Measurements from ENCODE around the gene GNAZ.

GNAZ gene

DNA sequence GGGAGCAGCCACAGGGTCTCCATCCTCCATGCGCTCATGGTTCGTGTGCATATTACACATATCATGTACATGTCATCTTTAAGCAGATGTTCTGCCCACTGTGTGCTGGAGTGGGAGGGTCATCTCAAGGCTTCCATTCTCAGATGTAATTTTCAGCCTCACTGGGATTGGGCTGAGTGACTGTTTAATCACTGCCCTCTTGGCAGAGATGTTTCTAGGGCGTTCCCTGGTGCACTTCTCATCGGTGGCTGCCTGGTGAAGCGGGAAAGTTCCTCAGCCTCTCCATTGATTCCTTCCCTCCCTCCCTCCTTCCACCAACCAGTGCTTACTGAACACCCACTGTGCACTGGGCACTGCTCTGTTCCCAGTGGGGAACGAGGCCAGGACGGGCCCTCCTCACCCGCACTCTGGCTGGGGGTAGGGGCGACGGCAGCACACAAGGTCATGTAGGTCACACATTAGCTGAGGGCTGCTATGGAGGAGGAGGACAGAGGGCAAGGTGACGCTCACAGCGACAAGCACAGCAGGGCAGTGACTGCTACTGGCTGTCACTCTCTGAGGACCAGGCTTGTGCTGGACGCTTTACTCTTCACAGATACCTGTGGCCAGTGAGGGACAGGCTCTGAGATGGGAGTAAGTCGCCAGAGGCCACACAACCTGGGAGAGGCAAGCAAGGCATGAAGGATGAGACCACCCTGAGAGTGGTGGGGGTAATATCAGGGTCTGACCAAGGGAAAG is 22.9 kb downstream of the GNAZ start:
- no peak for DNase-seq (ENCODE audit: low read depth)

- DNase-seq (ENCODE audit: low read depth): no peak
These were observed 23.9 kb downstream of the GNAZ start for GRCh38 chr22:23094260-23094659.

GRCh38 chr22:23094695-23095681 is 24.7 kb downstream of the GNAZ start:
- no peak for DNase-seq (ENCODE audit: low read depth)

GRCh38 chr22:23095733-23096342 is 25.5 kb downstream of the GNAZ start:
- no peak for DNase-seq (ENCODE audit: low read depth)

DNA sequence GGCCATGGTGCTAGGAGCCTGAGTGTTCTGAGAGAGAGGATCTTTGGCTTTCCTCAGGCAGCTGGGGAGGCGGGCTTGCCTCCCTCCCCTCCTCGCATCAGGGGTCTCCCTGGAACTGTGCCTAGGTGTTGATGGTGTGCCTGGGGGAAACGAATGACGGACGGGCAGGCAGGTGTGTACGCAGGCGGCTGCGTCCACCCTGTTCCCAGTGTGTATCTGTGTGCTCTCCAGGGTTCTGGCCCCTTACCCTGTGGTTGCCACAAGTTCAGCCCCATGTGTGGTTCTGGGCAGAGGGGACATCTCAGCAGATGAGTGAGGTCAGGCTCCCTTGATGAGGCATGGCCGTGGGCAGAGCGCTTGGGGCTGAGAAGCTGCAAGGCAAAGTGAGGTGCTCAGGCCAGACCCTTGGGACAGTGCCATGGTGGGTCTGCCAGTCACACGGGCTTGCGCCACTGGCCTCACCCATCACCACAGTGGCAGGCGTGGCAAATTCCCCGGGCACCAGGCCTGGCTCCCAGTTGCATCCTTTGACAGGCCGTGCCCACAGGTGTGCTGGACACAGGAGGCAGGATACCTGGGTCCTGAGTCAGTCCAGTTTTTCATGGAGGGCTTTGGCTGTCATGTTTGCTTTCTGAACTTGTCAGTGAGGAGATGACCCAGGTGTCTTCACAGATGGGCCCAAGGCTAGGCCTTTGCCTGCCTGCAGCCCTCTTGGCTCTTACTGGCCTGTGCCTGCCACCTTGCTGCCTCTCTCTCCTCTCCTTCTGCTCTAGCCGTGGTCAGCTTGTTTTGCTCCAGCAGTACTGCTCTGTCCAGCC is 27.3 kb downstream of the GNAZ start:
- DNase-seq (ENCODE audit: low read depth): no peak

- no peak for DNase-seq (ENCODE audit: low read depth)
These were observed 27.9 kb downstream of the GNAZ start for GRCh38 chr22:23098230-23098705.

GRCh38 chr22:23098718-23099530 is 28.6 kb downstream of the GNAZ start:
- DNase-seq (ENCODE audit: low read depth): no peak

DNA sequence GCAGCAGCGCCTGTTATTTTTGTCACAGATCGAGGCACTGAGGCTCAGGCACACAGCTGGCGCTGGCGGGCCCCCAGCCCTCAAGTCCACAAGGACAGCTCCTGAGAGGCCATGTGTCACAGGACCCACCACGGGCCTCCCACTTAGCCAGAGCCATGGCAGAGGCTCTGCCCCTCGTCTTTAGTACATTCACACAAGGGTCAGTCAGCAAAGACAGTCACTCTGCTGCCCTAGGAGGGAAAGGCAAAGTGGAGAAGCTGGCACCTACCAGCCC is 29.1 kb downstream of the GNAZ start:
- no peak for DNase-seq (ENCODE audit: low read depth)

- no peak for DNase-seq (ENCODE audit: low read depth)
These were observed 29.9 kb downstream of the GNAZ start for GRCh38 chr22:23100124-23100801.

DNA sequence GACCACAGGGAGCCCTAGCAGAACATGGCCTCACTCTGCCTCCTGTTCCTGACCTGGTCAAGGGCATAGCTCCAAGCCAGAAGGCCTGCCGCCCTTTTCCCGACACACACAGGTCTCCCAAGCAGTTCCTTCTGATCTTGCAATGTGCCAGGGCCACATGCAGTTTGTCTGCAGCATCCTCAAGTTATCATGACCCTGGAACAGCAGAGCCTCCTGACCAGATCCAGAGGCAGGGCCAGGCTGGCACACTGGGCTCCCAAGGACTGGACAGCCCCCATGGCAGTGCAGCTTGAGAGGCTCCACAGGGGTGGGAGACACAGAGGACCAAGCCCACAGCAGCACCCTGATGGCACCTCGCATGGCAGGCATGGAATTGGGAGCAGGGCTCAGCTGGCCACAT is 31.2 kb downstream of the GNAZ start:
- DNase-seq (ENCODE audit: low read depth): no peak

DNA sequence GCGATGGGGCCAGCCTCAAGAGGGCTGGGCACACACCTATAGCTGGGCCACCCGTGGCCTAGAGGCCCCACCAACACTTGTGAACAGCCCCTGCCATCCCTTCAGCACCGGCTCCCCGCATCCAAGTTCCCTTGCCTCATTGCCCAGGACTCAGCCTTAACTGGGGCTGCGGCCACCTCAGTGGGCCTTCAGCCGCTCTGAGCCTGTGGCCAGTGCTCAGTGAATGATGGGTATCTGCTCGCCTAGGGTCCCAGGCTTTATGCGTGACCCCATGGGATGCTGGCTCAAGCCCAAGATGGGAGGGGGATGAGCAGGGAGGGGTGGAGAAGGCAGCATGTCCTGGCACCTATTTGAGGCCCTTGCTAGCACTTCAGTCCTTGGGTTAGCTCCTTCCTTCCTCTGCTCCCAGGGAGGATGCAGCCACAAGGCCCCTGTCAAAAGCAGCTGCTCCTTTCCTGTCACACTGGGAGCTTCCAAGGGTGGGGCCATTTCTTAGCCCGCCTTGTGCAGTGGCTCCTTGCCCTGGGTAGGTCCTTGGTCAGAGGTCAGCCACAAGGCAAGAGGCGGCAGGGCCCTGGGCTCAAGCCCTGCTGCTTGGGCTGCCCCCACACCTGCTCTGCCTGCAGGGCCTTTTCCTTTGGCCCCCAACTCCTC is 31.8 kb downstream of the GNAZ start:
- DNase-seq (ENCODE audit: low read depth): no peak

- DNase-seq (ENCODE audit: low read depth): no peak
These were observed 32.5 kb downstream of the GNAZ start for GRCh38 chr22:23102776-23103175.

DNA sequence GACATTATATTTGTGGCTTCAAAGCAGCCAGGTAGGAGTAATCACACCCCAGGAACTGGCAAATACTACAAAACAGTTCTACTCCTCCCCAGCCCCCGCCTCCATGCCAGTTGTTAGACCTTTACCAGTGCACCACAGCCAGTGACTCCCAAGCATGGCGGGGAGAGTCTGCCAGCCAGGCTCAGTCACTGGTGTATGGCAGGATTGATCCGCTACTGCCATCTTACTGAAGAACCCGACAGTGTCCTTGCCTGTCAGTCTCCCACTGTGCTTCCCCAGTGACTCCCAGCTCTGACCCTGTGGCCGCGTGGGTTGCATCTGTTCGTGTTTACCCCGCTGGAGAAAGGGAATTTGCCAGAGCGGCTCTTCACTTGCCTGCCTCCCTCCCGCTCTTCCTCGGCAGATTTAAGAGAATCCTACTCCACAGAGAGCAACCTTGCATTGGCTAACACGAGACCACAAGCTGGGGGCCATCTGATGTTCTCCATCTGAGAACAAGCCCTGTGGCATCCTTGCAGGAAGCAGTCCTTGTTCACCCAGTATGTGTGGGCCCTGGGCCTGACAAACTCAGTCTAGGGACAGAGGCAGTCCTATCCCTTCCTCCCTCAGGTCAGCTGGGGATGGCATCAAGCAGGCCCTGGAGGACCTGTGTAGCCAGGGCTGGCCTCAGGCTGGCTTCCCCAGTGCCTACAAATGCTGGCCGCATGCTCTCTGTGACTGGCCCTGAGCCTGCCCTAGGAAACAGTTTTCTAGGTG is 33.1 kb downstream of the GNAZ start:
- DNase-seq (ENCODE audit: low read depth): no peak

- DNase-seq (ENCODE audit: low read depth): no peak
These were observed 34.1 kb downstream of the GNAZ start for GRCh38 chr22:23104187-23104971.

DNA sequence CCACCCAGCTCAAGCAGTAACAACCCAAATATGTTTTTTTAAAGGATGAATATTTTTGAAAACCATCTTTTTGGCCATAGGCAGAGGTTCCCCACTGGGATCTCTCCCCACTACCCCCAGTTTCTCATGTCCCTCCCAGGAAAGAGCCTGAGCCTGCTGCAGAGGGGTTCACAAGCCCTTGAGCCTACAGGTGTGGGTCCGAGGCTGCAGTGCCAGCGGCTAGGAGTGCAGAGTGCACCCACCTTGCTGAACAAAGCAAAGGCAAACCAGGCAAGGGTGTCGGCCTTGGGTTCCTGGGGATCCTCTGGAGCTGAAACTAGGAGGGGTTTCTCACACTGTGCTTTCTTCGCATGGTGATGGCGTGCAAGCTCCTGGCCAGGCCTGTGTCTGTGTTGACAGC is 35.0 kb downstream of the GNAZ start:
- DNase-seq (ENCODE audit: low read depth): no peak

DNA sequence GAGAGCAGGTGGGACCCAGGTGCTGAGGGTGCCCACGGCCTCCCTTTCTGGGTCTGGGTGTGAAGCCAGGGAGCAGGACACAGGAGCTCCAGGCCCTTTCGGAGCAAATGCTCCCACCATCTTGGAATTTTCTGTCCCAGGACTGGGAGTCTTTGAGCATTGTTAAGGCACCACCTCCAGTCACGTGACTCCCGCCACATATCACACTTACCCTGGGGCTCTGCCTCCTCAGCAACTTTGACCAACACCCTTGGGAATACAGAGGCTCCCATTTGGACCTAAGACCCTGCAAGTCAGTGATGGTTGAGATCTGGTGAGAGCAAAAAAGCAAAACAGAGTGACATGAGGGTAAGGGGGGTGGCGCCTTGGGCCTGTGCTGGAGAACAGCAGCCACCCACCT is 35.6 kb downstream of the GNAZ start:
- DNase-seq (ENCODE audit: low read depth): no peak

GRCh38 chr22:23106344-23106743 is 36.0 kb downstream of the GNAZ start:
- no peak for DNase-seq (ENCODE audit: low read depth)

DNA sequence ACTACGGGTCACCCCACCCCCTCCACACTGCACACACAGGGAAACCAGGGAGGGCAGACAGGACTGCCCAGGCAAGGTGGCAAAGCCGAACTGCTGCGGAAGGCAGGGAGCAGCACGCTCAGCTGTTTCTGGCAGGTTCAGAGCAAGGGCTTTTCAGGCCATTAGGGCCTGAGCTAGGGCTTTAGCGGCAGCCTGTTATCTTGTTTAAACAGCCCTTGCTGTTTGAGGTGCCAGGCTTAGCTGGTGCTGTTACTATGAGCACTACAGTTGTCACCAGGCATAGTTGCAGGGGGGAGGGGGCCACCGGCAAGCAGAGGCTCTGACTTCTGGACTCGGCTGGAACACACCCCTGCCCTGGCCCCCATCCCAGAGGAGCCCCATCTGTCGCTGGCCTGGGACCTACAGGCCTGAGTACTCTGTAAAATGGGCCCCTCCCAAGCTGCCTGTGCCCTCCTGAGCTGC is 36.6 kb downstream of the GNAZ start:
- DNase-seq (ENCODE audit: low read depth): no peak
